ENCODE results near the gene GSTT2. TPM values are rescaled to one million over a fixed set of nuclear protein-coding genes. Genes with fewer than 3 reads are reported as not detected.

GSTT2 gene
- total and polyA plus RNA-seq, 2 donors (not counting 1 experiment from before 2014, with no cell fraction given): not detected

DNA sequence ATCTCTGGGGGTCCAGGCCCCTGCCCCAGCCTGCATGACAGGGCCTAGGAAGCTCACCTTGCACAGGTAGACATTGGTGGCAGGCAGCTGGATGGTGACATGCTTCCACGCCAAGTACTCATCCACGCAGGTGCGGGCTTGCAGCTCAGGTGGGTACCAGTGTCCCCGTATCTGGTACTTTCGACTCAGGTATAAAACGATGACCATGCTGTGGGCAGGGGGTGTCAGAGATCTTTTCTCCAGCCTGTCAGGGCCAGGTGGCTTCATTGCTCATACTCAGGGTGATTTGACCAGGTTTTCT is 26.9 kb downstream of the GSTT2 start:
- intact Hi-C loops (cut with micrococcal nuclease): no loop called here
- peaks cover 3% of the 10 kb centered on the region for H3K27me3 Mint-ChIP-seq
- WGBS (ENCODE audit: insufficient coverage): 91% methylated on average over 6 of the region's 6 CpGs
- H3K4me1 Mint-ChIP-seq: peaks cover 14% of the 10 kb centered on the region
- ATAC-seq (ENCODE audit: low read depth) (no peak), DNase-seq (no peak)
- H3K4me1 ChIP-seq (ENCODE audit: control insufficient read depth in 2 of 2, insufficient read depth in 2 of 2, low read length in 2 of 2): peaks cover 3 to 10% of the 10 kb centered on the region in 2 donors
- ChIA-PET POLR2A (interaction anchor here (0.5 kb wide), 1 partner anchor 120 kb away, joined by 3 read pairs; no protein-coding TSS in a partner anchor), CTCF (no interaction called here)
- no peak overlapping the region for H3K27ac Mint-ChIP-seq
- H3K9ac ChIP-seq (ENCODE audit: low read length): no peak overlapping the region
- no peak overlapping the region for H3K4me3 Mint-ChIP-seq
- no peak overlapping the region for H2AFZ ChIP-seq (ENCODE audit: insufficient read depth, low read depth, low read length, poor library complexity, severe bottlenecking)
- TF ChIP-seq, protein P1, sequence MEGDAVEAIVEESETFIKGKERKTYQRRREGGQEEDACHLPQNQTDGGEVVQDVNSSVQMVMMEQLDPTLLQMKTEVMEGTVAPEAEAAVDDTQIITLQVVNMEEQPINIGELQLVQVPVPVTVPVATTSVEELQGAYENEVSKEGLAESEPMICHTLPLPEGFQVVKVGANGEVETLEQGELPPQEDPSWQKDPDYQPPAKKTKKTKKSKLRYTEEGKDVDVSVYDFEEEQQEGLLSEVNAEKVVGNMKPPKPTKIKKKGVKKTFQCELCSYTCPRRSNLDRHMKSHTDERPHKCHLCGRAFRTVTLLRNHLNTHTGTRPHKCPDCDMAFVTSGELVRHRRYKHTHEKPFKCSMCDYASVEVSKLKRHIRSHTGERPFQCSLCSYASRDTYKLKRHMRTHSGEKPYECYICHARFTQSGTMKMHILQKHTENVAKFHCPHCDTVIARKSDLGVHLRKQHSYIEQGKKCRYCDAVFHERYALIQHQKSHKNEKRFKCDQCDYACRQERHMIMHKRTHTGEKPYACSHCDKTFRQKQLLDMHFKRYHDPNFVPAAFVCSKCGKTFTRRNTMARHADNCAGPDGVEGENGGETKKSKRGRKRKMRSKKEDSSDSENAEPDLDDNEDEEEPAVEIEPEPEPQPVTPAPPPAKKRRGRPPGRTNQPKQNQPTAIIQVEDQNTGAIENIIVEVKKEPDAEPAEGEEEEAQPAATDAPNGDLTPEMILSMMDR (IDR thresholded peaks at IDR 0.05): no peak
- TF ChIP-seq EZH2 (IDR thresholded peaks at IDR 0.05; ENCODE audit: borderline replicate concordance, insufficient read depth, low read depth, low read length, poor library complexity, severe bottlenecking): no peak
- no peak overlapping the region for H3K27ac ChIP-seq (ENCODE audit: low read length in 2 of 2)
- H4K20me1 ChIP-seq (ENCODE audit: control insufficient read depth, insufficient read depth, low read length, poor library complexity, severe bottlenecking): no peaks in the 10 kb centered on the region
- H3K4me2 ChIP-seq (replicated peaks; ENCODE audit: low read depth, low read length, poor library complexity, severe bottlenecking): no peak overlapping the region
- H3K9me3 Mint-ChIP-seq (ENCODE audit: insufficient read depth): no peaks in the 10 kb centered on the region
- no peaks in the 10 kb centered on the region for H3K36me3 ChIP-seq (replicated peaks in 1 of 2; ENCODE audit: control extremely low read depth in 1 of 2, control insufficient read depth in 1 of 2, extremely low read depth in 1 of 2, insufficient read depth in 2 of 2, low read length in 1 of 2)
- peaks cover 0 to 1% (median 0%) of the 10 kb centered on the region in 4 experiments for H3K27me3 ChIP-seq (replicated peaks in 1 of 4; ENCODE audit: control extremely low read depth in 1 of 4, control insufficient read depth in 3 of 4, insufficient read depth in 4 of 4, low read length in 3 of 4)
- H3K4me3 ChIP-seq (ENCODE audit: control extremely low read depth in 1 of 5, extremely low read depth in 1 of 5, insufficient read depth in 1 of 5, low read depth in 2 of 5, low read length in 4 of 5): no peak overlapping the region
- peaks cover 0 to 3% (median 0%) of the 10 kb centered on the region in 3 donors for H3K9me3 ChIP-seq (ENCODE audit: control extremely low read depth in 1 of 3, control insufficient read depth in 2 of 3, insufficient read depth in 1 of 3, low read length in 2 of 3)
- H3K79me2 ChIP-seq (ENCODE audit: control insufficient read depth, insufficient read depth, low read length): peaks cover 8% of the 10 kb centered on the region

DNA sequence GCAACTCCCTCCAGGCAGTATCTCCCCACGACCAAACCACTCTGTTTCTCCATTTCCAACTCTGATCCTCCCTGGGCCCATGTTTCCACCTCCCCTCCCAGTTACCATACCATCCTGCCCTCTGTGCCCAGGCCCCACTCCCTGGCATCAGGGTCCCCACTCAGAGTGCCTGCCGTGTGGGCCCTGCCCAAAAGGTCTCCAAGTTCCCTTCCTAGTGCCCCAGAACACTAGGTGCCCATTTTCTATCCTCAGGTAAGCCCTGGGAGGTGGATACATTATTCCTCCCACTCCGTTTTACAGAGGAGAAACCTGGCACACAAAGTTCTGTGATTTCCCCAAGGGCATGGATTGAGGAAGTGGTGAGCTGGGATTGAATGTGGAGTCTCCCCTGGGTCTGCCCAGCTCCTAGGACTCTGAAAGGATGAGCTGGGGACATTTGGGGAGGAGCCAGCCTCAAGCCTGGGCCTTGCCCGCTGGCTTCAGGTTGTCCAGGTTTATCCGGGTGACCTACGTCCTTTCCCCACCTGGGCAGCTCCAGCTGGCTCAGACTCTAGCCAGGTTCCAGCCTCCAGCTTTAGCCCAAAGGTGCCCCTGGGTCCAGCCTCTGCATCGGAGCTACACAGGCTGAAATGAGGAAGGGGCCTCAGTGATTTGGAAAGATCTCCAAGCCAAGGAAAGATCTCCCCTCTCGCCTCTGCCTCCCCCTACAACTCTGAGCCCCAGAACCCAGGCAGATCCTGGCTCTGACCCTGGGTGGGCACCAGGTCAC is 27.5 kb downstream of the GSTT2 start:
- ATAC-seq (ENCODE audit: low read depth) (no peak), DNase-seq (no peak)
- Histone ChIP-seq H4K20me1 (ENCODE audit: control insufficient read depth, insufficient read depth, low read length, poor library complexity, severe bottlenecking) (no peaks in the 10 kb centered on the region), H3K36me3 (replicated peaks in 1 of 2; ENCODE audit: control extremely low read depth in 1 of 2, control insufficient read depth in 1 of 2, extremely low read depth in 1 of 2, insufficient read depth in 2 of 2, low read length in 1 of 2) (no peaks in the 10 kb centered on the region), H3K9ac (ENCODE audit: low read length) (no peak overlapping the region), H3K79me2 (ENCODE audit: control insufficient read depth, insufficient read depth, low read length) (peaks cover 11% of the 10 kb centered on the region), H3K4me1 (ENCODE audit: control insufficient read depth in 2 of 2, insufficient read depth in 2 of 2, low read length in 2 of 2) (peaks cover 7 to 16% of the 10 kb centered on the region in 2 donors), H2AFZ (ENCODE audit: insufficient read depth, low read depth, low read length, poor library complexity, severe bottlenecking) (no peak overlapping the region), H3K4me2 (replicated peaks; ENCODE audit: low read depth, low read length, poor library complexity, severe bottlenecking) (no peak overlapping the region), H3K27me3 (replicated peaks in 1 of 4; ENCODE audit: control extremely low read depth in 1 of 4, control insufficient read depth in 3 of 4, insufficient read depth in 4 of 4, low read length in 3 of 4) (no peaks in the 10 kb centered on the region), H3K27ac (ENCODE audit: low read length in 2 of 2) (no peak overlapping the region), H3K9me3 (ENCODE audit: control extremely low read depth in 1 of 3, control insufficient read depth in 2 of 3, insufficient read depth in 1 of 3, low read length in 2 of 3) (peaks cover 0 to 3% (median 0%) of the 10 kb centered on the region in 3 donors), H3K4me3 (ENCODE audit: control extremely low read depth in 1 of 5, extremely low read depth in 1 of 5, insufficient read depth in 1 of 5, low read depth in 2 of 5, low read length in 4 of 5) (no peak overlapping the region)
- ChIA-PET POLR2A (no interaction called here), CTCF (no interaction called here)
- TF ChIP-seq EZH2 (IDR thresholded peaks at IDR 0.05; ENCODE audit: borderline replicate concordance, insufficient read depth, low read depth, low read length, poor library complexity, severe bottlenecking): no peak
- TF ChIP-seq, protein P1 (IDR thresholded peaks at IDR 0.05): no peak
- no peak overlapping the region for H3K4me3 Mint-ChIP-seq
- no peak overlapping the region for H3K27ac Mint-ChIP-seq
- WGBS (ENCODE audit: insufficient coverage): 93% methylated on average over 7 of the region's 8 CpGs
- no peaks in the 10 kb centered on the region for H3K27me3 Mint-ChIP-seq
- H3K9me3 Mint-ChIP-seq (ENCODE audit: insufficient read depth): no peaks in the 10 kb centered on the region
- peaks cover 16% of the 10 kb centered on the region for H3K4me1 Mint-ChIP-seq
- intact Hi-C loops (cut with micrococcal nuclease): no loop called here

Measured in B cell (primary cell).